ENCODE data around the gene LRRC45. TPM values are rescaled to one million over a fixed set of nuclear protein-coding genes. Genes with fewer than 3 reads are reported as not detected.

LRRC45 gene
- total RNA-seq, 1 experiment from 2014 or later, result 40.1 TPM

DNA sequence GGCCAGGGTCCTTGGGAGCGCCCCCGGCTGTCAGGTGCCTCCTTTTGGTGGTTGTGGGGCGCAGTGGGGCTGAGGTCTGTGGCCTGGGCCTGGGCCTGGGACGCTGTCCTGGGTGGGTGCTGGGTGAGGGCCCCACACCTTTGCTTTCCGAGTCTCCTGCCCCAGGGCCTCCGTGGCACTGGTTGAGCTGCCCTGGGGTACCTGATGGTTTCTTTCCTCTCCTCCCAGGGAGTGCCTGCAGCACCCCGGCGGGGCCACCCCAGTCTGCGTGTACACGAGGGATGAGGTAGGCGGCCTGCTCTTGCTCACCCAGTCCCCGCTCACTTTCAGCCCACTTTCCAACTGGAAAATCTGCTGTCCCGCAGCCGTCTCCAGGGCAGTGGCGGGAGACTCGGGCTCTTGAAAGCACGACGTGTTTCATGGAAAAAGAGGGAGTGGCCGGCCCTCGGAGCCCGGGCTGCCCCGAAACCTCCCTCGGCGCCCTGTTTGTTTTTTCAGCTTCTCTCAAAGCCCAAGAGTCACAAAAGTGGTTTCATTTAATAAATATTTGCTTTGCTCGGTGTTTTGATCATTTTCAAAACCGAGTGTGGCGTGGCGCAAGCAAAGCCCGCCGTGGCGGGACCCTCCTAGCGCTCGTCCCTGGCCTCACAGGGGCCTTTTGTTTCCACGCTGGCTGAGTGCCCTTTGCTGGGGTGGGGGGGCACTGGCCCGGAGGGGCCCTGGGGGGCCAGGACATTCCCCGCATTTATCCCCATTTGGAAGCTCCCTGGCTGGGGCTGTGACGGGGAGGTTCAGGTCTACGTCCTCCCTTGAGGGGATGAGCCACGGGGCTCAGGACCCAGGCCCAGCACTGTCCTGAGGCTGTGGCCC, 28.3 kb upstream of the LRRC45 start:
- Histone ChIP-seq H3K27me3 (ENCODE audit: insufficient read depth, low read length) (no peaks in the 10 kb centered on the region), H3K36me3 (ENCODE audit: control insufficient read depth in 1 of 2, insufficient read depth in 2 of 2, low read length in 2 of 2) (no peaks in the 10 kb centered on the region; a peak in 1 of 4 replicates), H3K4me2 (ENCODE audit: low read length) (no peak overlapping the region), H3K4me1 (ENCODE audit: control insufficient read depth in 1 of 2, insufficient read depth in 2 of 2, low read length in 2 of 2) (peaks cover 11 to 13% of the 10 kb centered on the region in 2 experiments; a peak in 3 of 4 replicates), H4K20me1 (ENCODE audit: insufficient read depth) (no peaks in the 10 kb centered on the region), H3K9me3 (ENCODE audit: control insufficient read depth in 1 of 2, insufficient read depth in 1 of 2, low read depth in 1 of 2, low read length in 2 of 2) (no peaks in the 10 kb centered on the region), H3K4me3 (replicated peaks in 1 of 2; ENCODE audit: low read depth in 1 of 2, low read length in 2 of 2) (no peak overlapping the region), H3K9ac (ENCODE audit: low read length) (no peak overlapping the region), H2AFZ (ENCODE audit: low read depth, low read length, poor library complexity, severe bottlenecking) (no peak overlapping the region), H3K79me2 (ENCODE audit: insufficient read depth, low read length) (no peaks in the 10 kb centered on the region), H3K27ac (ENCODE audit: low read depth, low read length) (no peak overlapping the region), H3K9me2 (ENCODE audit: insufficient read depth) (no peaks in the 10 kb centered on the region)
- DNase-seq (ENCODE audit: low read depth, low spot score), result no peak
- POLR2A ChIA-PET, result no interaction called here
- intact Hi-C loops (cut with micrococcal nuclease), result no loop called here
- CTCF ChIA-PET, result no interaction called here
- no TSS peak for BruUV-seq (replicated peaks)
- no peak for ATAC-seq
- TF ChIP-seq TCF7L2 (IDR thresholded peaks at IDR 0.05; ENCODE audit: borderline replicate concordance, extremely low read depth, insufficient read depth, insufficient read length) (no peak), EZH2phosphoT487 (IDR thresholded peaks at IDR 0.05; ENCODE audit: borderline replicate concordance) (no peak), ELF1 (IDR thresholded peaks at IDR 0.05; ENCODE audit: borderline replicate concordance, low read depth) (no peak), RAD21 (IDR thresholded peaks at IDR 0.05; ENCODE audit: low read depth) (no peak), EZH2 (IDR thresholded peaks at IDR 0.05) (no peak), YY1 (IDR thresholded peaks at IDR 0.05; ENCODE audit: extremely low read depth, insufficient replicate concordance, low read depth, low read length) (no peak), EGR1 (IDR thresholded peaks at IDR 0.05; ENCODE audit: low read depth) (no peak), SRF (IDR thresholded peaks at IDR 0.05; ENCODE audit: low read depth) (no peak), SP1 (IDR thresholded peaks at IDR 0.05; ENCODE audit: low read depth) (no peak), ZFX (IDR thresholded peaks at IDR 0.05) (no peak), CEBPB (IDR thresholded peaks at IDR 0.05; ENCODE audit: low read depth) (no peak), POLR2AphosphoS5 (IDR thresholded peaks at IDR 0.05; ENCODE audit: low read depth, low read length) (no peak), ZNF274 (IDR thresholded peaks at IDR 0.05; ENCODE audit: low read depth, low read length) (no peak), FOSL1 (IDR thresholded peaks at IDR 0.05; ENCODE audit: low read depth) (no peak)
- TF ChIP-seq, protein P1, sequence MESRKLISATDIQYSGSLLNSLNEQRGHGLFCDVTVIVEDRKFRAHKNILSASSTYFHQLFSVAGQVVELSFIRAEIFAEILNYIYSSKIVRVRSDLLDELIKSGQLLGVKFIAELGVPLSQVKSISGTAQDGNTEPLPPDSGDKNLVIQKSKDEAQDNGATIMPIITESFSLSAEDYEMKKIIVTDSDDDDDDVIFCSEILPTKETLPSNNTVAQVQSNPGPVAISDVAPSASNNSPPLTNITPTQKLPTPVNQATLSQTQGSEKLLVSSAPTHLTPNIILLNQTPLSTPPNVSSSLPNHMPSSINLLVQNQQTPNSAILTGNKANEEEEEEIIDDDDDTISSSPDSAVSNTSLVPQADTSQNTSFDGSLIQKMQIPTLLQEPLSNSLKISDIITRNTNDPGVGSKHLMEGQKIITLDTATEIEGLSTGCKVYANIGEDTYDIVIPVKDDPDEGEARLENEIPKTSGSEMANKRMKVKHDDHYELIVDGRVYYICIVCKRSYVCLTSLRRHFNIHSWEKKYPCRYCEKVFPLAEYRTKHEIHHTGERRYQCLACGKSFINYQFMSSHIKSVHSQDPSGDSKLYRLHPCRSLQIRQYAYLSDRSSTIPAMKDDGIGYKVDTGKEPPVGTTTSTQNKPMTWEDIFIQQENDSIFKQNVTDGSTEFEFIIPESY (IDR thresholded peaks at IDR 0.05; ENCODE audit: extremely low read depth, insufficient replicate concordance, low read length), result no peak
- TF ChIP-seq, protein P2, sequence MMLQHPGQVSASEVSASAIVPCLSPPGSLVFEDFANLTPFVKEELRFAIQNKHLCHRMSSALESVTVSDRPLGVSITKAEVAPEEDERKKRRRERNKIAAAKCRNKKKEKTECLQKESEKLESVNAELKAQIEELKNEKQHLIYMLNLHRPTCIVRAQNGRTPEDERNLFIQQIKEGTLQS (IDR thresholded peaks at IDR 0.05), result no peak
- TF ChIP-seq, protein P3, sequence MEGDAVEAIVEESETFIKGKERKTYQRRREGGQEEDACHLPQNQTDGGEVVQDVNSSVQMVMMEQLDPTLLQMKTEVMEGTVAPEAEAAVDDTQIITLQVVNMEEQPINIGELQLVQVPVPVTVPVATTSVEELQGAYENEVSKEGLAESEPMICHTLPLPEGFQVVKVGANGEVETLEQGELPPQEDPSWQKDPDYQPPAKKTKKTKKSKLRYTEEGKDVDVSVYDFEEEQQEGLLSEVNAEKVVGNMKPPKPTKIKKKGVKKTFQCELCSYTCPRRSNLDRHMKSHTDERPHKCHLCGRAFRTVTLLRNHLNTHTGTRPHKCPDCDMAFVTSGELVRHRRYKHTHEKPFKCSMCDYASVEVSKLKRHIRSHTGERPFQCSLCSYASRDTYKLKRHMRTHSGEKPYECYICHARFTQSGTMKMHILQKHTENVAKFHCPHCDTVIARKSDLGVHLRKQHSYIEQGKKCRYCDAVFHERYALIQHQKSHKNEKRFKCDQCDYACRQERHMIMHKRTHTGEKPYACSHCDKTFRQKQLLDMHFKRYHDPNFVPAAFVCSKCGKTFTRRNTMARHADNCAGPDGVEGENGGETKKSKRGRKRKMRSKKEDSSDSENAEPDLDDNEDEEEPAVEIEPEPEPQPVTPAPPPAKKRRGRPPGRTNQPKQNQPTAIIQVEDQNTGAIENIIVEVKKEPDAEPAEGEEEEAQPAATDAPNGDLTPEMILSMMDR (IDR thresholded peaks at IDR 0.05 in 2 of 3, conservative IDR thresholded peaks at IDR 0.05 in 1 of 3; ENCODE audit: borderline replicate concordance in 1 of 3, insufficient read depth in 1 of 3, low read depth in 2 of 3, low read length in 2 of 3), result no peak
- TF ChIP-seq, protein P4, sequence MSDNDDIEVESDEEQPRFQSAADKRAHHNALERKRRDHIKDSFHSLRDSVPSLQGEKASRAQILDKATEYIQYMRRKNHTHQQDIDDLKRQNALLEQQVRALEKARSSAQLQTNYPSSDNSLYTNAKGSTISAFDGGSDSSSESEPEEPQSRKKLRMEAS (IDR thresholded peaks at IDR 0.05), result no peak
- RAD21 ChIA-PET (ENCODE audit: low non-redundant PET in 1 of 2, low total read pairs in 2 of 2, uncharacterized antibody in 2 of 2, unreplicated experiment in 2 of 2), result no interaction called here
